Measurements from ENCODE around the gene RAPH1.

RAPH1 gene

DNA sequence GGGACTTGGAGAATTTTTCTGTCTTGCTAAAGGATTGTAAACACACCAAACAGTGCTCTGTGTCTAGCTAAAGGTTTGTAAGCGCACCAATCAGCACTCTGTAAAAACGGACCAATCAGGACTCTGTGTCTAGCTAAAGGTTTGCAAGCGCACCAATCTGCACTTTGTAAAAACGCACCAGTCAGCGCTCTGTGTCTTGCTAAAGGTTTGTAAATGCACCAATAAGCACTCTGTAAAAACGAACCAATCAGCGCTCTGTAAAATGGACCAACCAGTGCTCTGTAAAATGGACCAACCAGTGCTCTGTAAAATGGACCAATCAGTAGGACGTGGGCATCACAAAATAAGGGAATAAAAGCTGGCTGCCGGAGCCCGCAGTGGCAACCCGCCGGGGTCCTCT, 190.4 kb downstream of the RAPH1 start:
- Histone ChIP-seq H3K36me3 (ENCODE audit: control insufficient read depth, insufficient read depth, low read length) (no peaks in the 10 kb centered on the region), H3K4me1 (peaks cover 2% of the 10 kb centered on the region), H3K27ac (no peak overlapping the region), H3K27me3 (ENCODE audit: control insufficient read depth, insufficient read depth, low read length) (no peaks in the 10 kb centered on the region), H3K4me2 (ENCODE audit: low read length) (no peak overlapping the region), H3K4me3 (ENCODE audit: low read depth, low read length) (no peak overlapping the region), H3K79me2 (peaks cover 48% of the 10 kb centered on the region), H3K9me3 (ENCODE audit: control insufficient read depth, low read length) (no peaks in the 10 kb centered on the region), H2AFZ (no peak overlapping the region), H3K9ac (no peak overlapping the region)
- TF ChIP-seq, protein P1, sequence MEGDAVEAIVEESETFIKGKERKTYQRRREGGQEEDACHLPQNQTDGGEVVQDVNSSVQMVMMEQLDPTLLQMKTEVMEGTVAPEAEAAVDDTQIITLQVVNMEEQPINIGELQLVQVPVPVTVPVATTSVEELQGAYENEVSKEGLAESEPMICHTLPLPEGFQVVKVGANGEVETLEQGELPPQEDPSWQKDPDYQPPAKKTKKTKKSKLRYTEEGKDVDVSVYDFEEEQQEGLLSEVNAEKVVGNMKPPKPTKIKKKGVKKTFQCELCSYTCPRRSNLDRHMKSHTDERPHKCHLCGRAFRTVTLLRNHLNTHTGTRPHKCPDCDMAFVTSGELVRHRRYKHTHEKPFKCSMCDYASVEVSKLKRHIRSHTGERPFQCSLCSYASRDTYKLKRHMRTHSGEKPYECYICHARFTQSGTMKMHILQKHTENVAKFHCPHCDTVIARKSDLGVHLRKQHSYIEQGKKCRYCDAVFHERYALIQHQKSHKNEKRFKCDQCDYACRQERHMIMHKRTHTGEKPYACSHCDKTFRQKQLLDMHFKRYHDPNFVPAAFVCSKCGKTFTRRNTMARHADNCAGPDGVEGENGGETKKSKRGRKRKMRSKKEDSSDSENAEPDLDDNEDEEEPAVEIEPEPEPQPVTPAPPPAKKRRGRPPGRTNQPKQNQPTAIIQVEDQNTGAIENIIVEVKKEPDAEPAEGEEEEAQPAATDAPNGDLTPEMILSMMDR (IDR thresholded peaks at IDR 0.05) = no peak

Measured in parathyroid adenoma (tissue), 2 donors.